Stimulated activated CD4-positive, alpha-beta T cell treated with anti-CD3 and anti-CD28 coated beads, Interleukin-4, amount 100 ng/mL, for 4 hours (primary cell): Measurements from ENCODE around the gene CDK16.

ENCODE experiments used
- DNase-seq, 2 experiments: peaks; one replicate each; pipeline ENCODE4 v3.0.0-alpha.2; 2020

CDK16 gene

GRCh38 chrX:47209508-47210238, 8.8 kb upstream of the CDK16 start:
- DNase-seq = no peak

GRCh38 chrX:47210661-47211425, 7.6 kb upstream of the CDK16 start:
- DNase-seq = no peak

- DNase-seq = no peak
Observed at GRCh38 chrX:47212381-47213293, 5.8 kb upstream of the CDK16 start.

GRCh38 chrX:47214435-47215077, 3.9 kb upstream of the CDK16 start:
- no peak for DNase-seq

DNA sequence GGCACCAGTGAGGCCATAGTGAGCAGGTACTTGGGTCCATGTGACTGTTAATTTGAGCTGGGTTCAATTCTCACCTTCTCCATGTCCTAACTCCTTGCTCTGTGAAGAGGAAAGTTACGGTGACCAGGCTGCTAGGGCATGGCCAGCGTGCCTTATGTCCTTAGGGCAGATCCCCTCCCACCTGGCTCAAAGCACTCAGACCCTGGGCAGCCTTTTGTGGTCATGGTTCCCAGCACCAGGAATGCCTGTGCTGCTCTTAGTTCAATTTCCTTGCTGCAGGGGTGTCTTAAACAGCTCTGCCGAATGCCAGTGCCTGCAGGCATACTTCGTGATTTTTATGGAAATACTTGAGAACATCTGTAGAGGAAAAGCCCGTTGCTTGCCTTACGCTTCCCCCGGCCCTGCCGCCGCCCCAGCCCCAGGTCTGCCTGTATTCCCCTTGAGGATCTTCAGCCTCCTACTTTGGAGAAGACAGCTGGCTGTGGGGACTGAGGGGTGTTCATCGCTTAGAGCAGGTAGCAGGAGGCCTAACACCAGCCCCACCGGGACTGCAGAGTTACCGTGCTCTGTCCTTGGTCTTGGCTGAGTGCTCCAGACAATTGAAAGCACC, 3.1 kb upstream of the CDK16 start:
- DNase-seq = no peak

DNA sequence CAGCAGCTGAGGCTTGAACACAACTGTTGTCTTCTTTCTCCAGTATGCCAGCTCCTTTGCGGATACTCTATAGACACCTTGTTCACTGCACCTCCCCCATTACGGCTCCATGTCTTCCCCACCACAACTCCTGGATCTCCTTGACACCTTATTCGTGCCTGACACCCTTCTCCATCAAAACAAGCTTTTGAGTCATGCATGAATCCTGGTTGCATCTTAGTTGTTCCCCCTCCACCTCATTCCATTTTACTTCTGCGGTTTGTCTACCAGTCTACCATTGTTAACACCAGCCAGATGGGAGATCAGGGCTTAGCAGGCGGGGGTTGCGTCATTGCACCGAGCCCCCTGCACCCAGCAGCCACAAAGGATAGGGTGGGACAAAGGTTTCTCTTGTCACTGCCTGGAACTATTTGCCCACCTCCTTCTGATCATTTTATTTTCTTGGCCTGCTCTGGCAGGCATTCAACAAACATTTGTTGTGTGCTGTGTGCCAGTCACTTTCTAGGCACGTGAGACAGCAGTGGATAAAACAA, 2.0 kb upstream of the CDK16 start:
- DNase-seq = no peak

GRCh38 chrX:47217121-47217851, 1.2 kb upstream of the CDK16 start:
- peak; percentile 29 to 86 for DNase-seq

- peak; percentile 83 to 97 for DNase-seq
Observed at GRCh38 chrX:47217852-47218279, 615 bp upstream of the CDK16 start.

GRCh38 chrX:47218920-47219815, 687 bp downstream of the CDK16 start:
- DNase-seq = peak; percentile 23 to 56

DNA sequence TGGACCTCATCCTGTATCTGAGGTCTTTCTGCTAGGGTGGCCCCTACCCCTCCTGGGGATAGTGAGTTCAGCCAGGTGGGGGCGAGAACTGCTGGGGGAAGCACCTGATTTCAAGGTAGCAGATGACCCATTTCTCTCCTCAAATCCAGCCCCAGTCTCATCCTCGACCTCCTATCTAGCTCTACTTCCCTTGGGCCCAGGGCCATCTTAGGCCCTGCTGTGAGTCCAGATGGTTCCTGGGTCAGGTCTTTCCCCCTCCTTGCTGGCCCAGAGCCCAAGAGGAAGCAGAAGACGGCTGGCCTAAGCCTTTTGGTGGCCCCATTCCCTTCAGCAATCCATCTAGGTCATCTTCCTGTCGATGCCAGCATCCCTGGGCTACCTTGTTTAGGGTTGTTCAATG, 3.3 kb downstream of the CDK16 start:
- no peak for DNase-seq

- no peak for DNase-seq
Observed at GRCh38 chrX:47222751-47223350, 4.4 kb downstream of the CDK16 start.

DNA sequence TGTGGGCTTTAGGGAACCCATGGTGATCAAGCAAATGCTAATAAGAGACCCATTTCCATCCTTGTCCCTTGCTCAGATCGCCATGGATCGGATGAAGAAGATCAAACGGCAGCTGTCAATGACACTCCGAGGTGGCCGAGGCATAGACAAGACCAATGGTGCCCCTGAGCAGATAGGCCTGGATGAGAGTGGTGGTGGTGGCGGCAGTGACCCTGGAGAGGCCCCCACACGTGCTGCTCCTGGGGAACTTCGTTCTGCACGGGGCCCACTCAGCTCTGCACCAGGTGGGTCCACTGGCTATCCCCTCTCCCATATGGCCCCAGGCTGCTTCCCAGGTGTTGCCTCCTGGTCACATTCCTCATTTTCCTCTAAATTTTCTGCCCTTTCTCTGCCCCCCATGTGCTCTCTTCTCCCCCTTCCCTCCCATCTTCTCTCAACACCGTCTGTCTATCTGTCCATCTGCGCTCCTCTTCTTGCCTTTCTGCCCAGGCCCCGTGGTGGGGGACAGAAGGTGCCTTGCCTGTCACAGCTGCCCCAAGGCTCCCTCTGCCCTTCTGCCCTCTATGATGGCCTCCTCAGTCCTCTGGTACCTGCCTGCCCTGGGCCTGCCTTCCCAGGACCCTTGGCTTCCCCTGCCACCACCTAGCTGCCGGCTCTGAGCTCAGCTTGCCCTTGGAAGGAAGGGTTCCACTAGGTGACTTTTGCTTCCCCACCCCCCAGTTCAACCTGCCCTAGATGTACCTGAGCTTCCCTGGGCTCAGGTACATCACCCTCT, 5.2 kb downstream of the CDK16 start:
- no peak for DNase-seq

DNA sequence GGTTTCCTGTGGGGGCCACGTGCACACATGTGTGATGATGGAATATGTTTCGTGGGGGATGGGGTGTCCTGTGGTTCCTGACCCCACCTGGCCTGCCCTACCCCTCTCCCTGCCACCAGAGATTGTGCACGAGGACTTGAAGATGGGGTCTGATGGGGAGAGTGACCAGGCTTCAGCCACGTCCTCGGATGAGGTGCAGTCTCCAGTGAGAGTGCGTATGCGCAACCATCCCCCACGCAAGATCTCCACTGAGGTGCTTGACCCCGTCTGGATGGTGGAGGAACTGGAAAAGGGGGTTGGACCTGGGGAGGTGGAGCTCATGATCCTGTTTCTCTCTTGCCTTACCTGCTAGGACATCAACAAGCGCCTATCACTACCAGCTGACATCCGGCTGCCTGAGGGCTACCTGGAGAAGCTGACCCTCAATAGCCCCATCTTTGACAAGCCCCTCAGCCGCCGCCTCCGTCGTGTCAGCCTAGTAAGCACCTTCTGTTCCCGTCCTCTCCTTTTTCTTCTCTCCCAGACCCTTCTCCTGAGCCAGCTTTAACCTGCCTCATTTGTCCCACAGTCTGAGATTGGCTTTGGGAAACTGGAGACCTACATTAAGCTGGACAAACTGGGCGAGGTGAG, 5.9 kb downstream of the CDK16 start:
- no peak for DNase-seq

DNA sequence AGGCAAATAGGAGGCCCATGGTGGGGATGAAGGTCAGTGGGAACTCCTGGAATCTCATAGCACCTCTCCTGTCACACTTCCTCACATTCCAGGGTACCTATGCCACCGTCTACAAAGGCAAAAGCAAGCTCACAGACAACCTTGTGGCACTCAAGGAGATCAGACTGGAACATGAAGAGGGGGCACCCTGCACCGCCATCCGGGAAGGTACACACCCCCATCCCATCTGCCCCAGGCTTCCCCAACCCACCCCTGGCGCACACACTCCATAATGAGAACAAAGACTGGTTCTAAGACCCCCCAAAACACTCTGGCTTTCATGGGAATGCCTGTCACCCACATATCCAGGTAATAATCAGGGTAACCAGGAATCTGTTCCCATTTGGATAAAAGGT, 6.4 kb downstream of the CDK16 start:
- no peak for DNase-seq

DNA sequence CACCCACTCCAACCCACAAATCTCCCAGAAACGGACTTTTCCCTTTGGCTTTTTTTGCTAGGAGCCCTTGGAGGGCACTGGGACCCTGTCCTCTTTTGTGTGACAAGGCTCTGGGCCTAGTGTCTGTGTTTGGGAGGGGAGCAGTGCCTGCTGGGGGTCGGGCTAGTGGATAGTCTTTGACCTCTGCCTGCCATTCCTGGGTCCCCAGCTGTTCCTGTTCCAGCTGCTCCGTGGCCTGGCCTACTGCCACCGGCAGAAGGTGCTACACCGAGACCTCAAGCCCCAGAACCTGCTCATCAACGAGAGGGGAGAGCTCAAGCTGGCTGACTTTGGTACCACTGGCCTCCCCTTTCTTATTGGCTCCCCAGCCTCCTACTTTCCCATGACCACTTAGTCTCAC, 7.6 kb downstream of the CDK16 start:
- no peak for DNase-seq

GRCh38 chrX:47226531-47227333, 8.3 kb downstream of the CDK16 start:
- DNase-seq = no peak

DNA sequence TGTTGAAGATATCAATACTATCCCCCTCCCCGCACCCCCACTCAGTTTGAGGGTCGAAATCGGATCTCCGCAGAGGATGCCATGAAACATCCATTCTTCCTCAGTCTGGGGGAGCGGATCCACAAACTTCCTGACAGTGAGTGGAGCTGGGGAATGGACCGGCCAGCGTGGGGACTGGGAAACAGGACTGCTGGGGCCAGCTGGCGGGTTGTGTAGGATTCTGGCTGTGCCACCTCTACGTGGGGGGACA, 8.8 kb downstream of the CDK16 start:
- DNase-seq = no peak
